SK-N-SH (cell line): ENCODE data around the gene ECE1. TPM values are rescaled to one million over a fixed set of nuclear protein-coding genes. Genes with fewer than 3 reads are reported as not detected.

Source experiments
- CTCF ChIA-PET: fragments of 300-600, 350-600 bp; formaldehyde crosslinking; extraction: SDS; loops from one replicate; lab custom pipeline; 2021; lab: Yijun Ruan, JAX
- POLR2A ChIA-PET: fragments of 350-600 bp; sonication (Branson Sonifier 250); formaldehyde crosslinking; extraction: SDS; loops from one replicate; lab custom pipeline; 2020; ENCODE audit warnings: antibody characterized with exemption, inconsistent platforms; lab: Yijun Ruan, JAX
- DNase-seq: peaks from one replicate; pipeline ENCODE4 v3.0.0; 2012
- H2AFZ ChIP-seq: fragments of 200-600 bp; sonication (generic); 2 replicates; pipeline ENCODE4 v1.8.1; 2016; ENCODE audit warnings: antibody characterized with exemption, mild to moderate bottlenecking, low read depth
- H3F3A ChIP-seq: fragments of 200-600 bp; sonication (generic); replicated peaks from 2 replicates; pipeline ENCODE3; 2016; ENCODE audit warnings: antibody characterized with exemption, mild to moderate bottlenecking; ENCODE audit not compliant: insufficient read depth
- H3K27ac ChIP-seq, 2 experiments: fragments of 200-500 bp in 1 of 2; fragments of 200-600 bp in 1 of 2; sonication (Bioruptor generic) in 1 of 2; sonication (generic), shearing (Covaris generic) in 1 of 2; 2 replicates each; pipeline versions ENCODE4 v1.5.1 to v1.6.1; 2014 to 2016; ENCODE audit warnings: low read depth in 2 of 2, inconsistent platforms in 1 of 2, low read length in 1 of 2, mild to moderate bottlenecking in 1 of 2, mixed read lengths in 1 of 2
- H3K27me3 ChIP-seq: fragments of 200-600 bp; sonication (generic), shearing (Covaris generic); 2 replicates; pipeline ENCODE4 v1.6.1; 2016; ENCODE audit warnings: mixed run types; ENCODE audit not compliant: insufficient read depth
- H3K36me3 ChIP-seq, 2 experiments: fragments of 200-500 bp in 1 of 2; fragments of 200-600 bp in 1 of 2; sonication (Bioruptor generic) in 1 of 2; sonication (generic) in 1 of 2; replicated peaks in 1 of 2; 2 replicates each; pipeline versions ENCODE3 to v1.5.1; 2014 to 2016; ENCODE audit warnings: low read length in 1 of 2, mild to moderate bottlenecking in 1 of 2; ENCODE audit not compliant: insufficient read depth in 2 of 2, control insufficient read depth in 1 of 2
- H3K4me1 ChIP-seq, 2 experiments: fragments of 200-500 bp in 1 of 2; fragments of 200-600 bp in 1 of 2; sonication (Bioruptor generic) in 1 of 2; sonication (generic), shearing (Covaris generic) in 1 of 2; 2 replicates each; pipeline versions ENCODE4 v1.5.1 to v1.6.1; 2014 to 2016; ENCODE audit warnings: low read depth in 1 of 2, low read length in 1 of 2, mixed run types in 1 of 2; ENCODE audit not compliant: insufficient read depth in 2 of 2, control insufficient read depth in 1 of 2
- H3K4me2 ChIP-seq: fragments of 200-600 bp; sonication (generic), shearing (Covaris generic); 2 replicates; pipeline ENCODE4 v1.6.1; 2017; ENCODE audit warnings: mixed run types
- H3K4me3 ChIP-seq, 2 experiments: fragments of 200-500 bp in 1 of 2; fragments of 200-600 bp in 1 of 2; sonication (Bioruptor generic) in 1 of 2; sonication (generic), shearing (Covaris generic) in 1 of 2; 2 replicates each; pipeline versions ENCODE4 v1.5.1 to v1.8.1; 2014 to 2016; ENCODE audit warnings: low read depth in 2 of 2, inconsistent platforms in 1 of 2, low read length in 1 of 2, mild to moderate bottlenecking in 1 of 2, mixed read lengths in 1 of 2, moderate library complexity in 1 of 2
- H3K79me2 ChIP-seq: fragments of 200-600 bp; sonication (generic); 2 replicates; pipeline ENCODE4 v1.8.1; 2017; ENCODE audit warnings: mild to moderate bottlenecking; ENCODE audit not compliant: insufficient read depth
- H3K9ac ChIP-seq: fragments of 200-600 bp; sonication (generic); 2 replicates; pipeline ENCODE4 v1.6.1; 2017; ENCODE audit warnings: mixed run types
- H3K9me2 ChIP-seq: fragments of 200-600 bp; sonication (generic); 2 replicates; pipeline ENCODE4 v1.6.1; 2017; ENCODE audit warnings: mixed run types
- H3K9me3 ChIP-seq: fragments of 200-600 bp; sonication (generic); 2 replicates; pipeline ENCODE4 v1.6.1; 2017; ENCODE audit warnings: mixed run types, mild to moderate bottlenecking, moderate library complexity
- H4K20me1 ChIP-seq: fragments of 200-600 bp; sonication (generic); 2 replicates; pipeline ENCODE4 v1.6.1; 2017; ENCODE audit warnings: mild to moderate bottlenecking, mixed run types; ENCODE audit not compliant: insufficient read depth
- EP300 ChIP-seq, 2 experiments: IDR thresholded peaks; 2 replicates each; pipeline versions ENCODE4 v1.4.0 to v1.6.1; 2012; ENCODE audit warnings: borderline replicate concordance in 1 of 2, low read depth in 1 of 2, low read length in 1 of 2
- EZH2phosphoT487 ChIP-seq: fragments of 200-600 bp; sonication (generic); IDR thresholded peaks from 2 replicates; pipeline ENCODE4 v1.6.1; 2017; ENCODE audit warnings: low read depth, mixed run types, mild to moderate bottlenecking, antibody characterized with exemption, moderate library complexity, borderline replicate concordance
- FOSL2 ChIP-seq: IDR thresholded peaks from 2 replicates; pipeline ENCODE4 v1.4.0; 2012; ENCODE audit warnings: low read depth, mild to moderate bottlenecking, moderate library complexity, borderline replicate concordance
- GATA2 ChIP-seq: sonication (generic); formaldehyde crosslinking; IDR thresholded peaks from 2 replicates; pipeline ENCODE4 v1.5.0; 2020; ENCODE audit warnings: mild to moderate bottlenecking, missing genetic modification reagents
- JUND ChIP-seq: IDR thresholded peaks from 2 replicates; pipeline ENCODE4 v1.4.0; 2012
- MEF2A ChIP-seq: IDR thresholded peaks from 2 replicates; pipeline ENCODE4 v1.4.0; 2012; ENCODE audit warnings: low read depth, borderline replicate concordance
- NFIC ChIP-seq: IDR thresholded peaks from 2 replicates; pipeline ENCODE4 v1.4.0; 2012; ENCODE audit warnings: borderline replicate concordance
- RCOR1 ChIP-seq: fragments of 150-350 bp; IDR thresholded peaks from 2 replicates; pipeline ENCODE4 v1.6.1; 2017; ENCODE audit warnings: antibody characterized with exemption, low read length
- TCF12 ChIP-seq: IDR thresholded peaks from 2 replicates; pipeline ENCODE4 v1.4.0; 2012
- WGBS: methylation state at CpG from one replicate; pipeline ENCODE4 v1.1.6; 2017; ENCODE audit warnings: low lambda C conversion rate; 5-methylcytosine and 5-hydroxymethylcytosine counted together
- polyA plus RNA-seq, 3 experiments: library from polyadenylated mRNA; depleted of rRNA; stranded (reverse); fragments of >200 nt; gene quantifications; 2 replicates each; pipeline ENCODE4 v1.2.3, GENCODE V29; 2012
- TF ChIP-seq, protein P1 (sequence below): fragments of 200-600 bp; sonication (generic); IDR thresholded peaks from 2 replicates; pipeline ENCODE4 v1.6.1; 2017; ENCODE audit warnings: antibody characterized with exemption, mild to moderate bottlenecking, moderate library complexity
- TF ChIP-seq, protein P2 (sequence below): fragments of 150-350 bp; IDR thresholded peaks from 2 replicates; pipeline ENCODE4 v1.6.1; 2016; ENCODE audit warnings: mild to moderate bottlenecking, low read depth, low read length
- TF ChIP-seq, protein P3 (sequence below): IDR thresholded peaks from 2 replicates; pipeline ENCODE4 v1.4.0; 2012; ENCODE audit warnings: low read depth

ECE1 gene
- polyA plus RNA-seq, 1 of the 3 experiments (the other 2 are of a cell fraction), result 96.6 TPM

DNA sequence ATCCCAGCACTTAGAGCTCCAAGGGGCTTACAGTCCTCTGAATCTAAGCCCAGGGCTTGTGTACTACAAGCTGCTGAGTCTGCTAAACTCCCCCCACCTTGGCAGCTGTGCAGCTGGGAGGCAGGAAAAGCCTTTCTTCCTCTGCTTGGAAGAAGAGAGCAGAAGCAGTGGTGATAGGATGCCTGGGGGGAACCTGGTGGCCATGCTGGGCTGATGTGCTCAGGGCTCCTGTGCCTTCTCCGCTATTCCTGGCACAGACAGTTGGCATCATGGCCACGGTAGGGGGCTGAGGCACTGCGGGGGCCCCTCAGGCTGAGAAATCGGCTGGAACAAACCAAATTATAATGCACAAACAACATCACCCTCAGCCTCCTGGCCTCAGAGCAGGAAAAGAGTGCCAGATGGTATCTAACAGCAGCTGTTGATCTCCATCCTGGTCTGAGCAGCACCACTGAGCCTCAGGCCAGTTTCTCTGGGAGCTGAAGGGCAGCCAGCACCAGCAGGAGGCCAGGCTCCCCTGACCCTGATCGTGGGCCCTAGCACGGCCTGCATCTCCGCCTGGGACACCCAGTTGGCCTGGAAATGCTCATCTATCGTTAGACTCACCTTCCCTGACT lies 35.8 kb downstream of the ECE1 start (continued):
- TF ChIP-seq, protein P1, sequence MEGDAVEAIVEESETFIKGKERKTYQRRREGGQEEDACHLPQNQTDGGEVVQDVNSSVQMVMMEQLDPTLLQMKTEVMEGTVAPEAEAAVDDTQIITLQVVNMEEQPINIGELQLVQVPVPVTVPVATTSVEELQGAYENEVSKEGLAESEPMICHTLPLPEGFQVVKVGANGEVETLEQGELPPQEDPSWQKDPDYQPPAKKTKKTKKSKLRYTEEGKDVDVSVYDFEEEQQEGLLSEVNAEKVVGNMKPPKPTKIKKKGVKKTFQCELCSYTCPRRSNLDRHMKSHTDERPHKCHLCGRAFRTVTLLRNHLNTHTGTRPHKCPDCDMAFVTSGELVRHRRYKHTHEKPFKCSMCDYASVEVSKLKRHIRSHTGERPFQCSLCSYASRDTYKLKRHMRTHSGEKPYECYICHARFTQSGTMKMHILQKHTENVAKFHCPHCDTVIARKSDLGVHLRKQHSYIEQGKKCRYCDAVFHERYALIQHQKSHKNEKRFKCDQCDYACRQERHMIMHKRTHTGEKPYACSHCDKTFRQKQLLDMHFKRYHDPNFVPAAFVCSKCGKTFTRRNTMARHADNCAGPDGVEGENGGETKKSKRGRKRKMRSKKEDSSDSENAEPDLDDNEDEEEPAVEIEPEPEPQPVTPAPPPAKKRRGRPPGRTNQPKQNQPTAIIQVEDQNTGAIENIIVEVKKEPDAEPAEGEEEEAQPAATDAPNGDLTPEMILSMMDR, result no peak
- TF ChIP-seq TCF12 (peak; percentile 33; the same call in 1 of the 2 replicates), GATA2 (CRISPR knock-in tag) (peak; percentile 96), MEF2A (no peak), NFIC (no peak), EZH2phosphoT487 (no peak), EP300 (IDR thresholded peaks at IDR 0.05; ENCODE audit: borderline replicate concordance in 1 of 2, low read depth in 1 of 2, low read length in 1 of 2) (peak in 1 of 2 experiments; percentile 91; a peak in 2 of 4 replicates)
- TF ChIP-seq, protein P2, sequence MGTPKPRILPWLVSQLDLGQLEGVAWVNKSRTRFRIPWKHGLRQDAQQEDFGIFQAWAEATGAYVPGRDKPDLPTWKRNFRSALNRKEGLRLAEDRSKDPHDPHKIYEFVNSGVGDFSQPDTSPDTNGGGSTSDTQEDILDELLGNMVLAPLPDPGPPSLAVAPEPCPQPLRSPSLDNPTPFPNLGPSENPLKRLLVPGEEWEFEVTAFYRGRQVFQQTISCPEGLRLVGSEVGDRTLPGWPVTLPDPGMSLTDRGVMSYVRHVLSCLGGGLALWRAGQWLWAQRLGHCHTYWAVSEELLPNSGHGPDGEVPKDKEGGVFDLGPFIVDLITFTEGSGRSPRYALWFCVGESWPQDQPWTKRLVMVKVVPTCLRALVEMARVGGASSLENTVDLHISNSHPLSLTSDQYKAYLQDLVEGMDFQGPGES, result no peak

DNA sequence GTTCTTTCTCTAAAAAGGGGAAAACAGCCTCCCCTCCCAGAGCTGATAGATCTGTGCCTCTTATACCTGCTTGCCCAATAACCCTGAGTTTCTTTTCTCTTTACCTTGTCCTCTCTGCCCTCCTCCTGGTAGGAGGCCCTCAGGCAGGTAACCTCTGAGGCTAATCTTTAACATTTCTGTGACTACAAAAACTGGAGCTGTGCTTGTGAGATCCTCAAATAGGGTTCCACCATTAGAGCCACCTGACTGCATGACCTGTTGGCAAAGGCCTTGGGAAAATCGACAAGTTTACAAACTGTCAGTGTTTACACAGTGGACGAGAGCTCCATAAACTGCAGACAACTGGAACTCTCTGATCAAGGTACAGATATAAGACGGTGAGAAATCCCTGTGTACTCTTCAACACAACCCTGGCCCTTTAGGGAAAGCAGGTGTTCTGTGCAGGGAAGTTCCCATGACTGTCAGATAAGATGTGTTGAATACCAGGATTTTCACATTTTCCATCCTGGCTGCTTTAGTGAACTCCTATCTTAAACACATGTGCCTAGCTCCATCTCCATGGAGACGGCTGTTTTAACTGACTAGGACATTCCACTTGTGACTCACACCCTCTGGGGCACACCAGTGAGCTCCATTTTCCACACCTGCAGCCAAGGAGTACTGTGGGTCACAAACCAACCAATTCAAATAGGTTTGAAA lies 38.3 kb downstream of the ECE1 start:
- ChIA-PET POLR2A (interaction anchor here (1.2 kb wide), 1 partner anchor 85 kb away, joined by 3 read pairs; no protein-coding TSS in a partner anchor), CTCF (interaction anchor here (0.7 to 2.5 kb wide), 13 partner anchors 10 to 322 kb away, joined by 3 to 22 read pairs (median 3); no protein-coding TSS in a partner anchor)
- TF ChIP-seq FOSL2, result peak; percentile 67; the same call in 1 of the 2 replicates
- no peak for TF ChIP-seq GATA2 (CRISPR knock-in tag)
- TF ChIP-seq TCF12, result peak; percentile 57
- TF ChIP-seq RCOR1, result no peak
- TF ChIP-seq JUND, result peak; percentile 59
- TF ChIP-seq, protein P3, sequence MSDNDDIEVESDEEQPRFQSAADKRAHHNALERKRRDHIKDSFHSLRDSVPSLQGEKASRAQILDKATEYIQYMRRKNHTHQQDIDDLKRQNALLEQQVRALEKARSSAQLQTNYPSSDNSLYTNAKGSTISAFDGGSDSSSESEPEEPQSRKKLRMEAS, result peak; percentile 23; the same call in 1 of the 2 replicates
- no peak for TF ChIP-seq NFIC
- no peak for DNase-seq
- Histone ChIP-seq H3K27ac (peak overlapping the region; percentile 51 to 82), H4K20me1 (no peaks in the 10 kb centered on the region), H3K4me2 (peak overlapping the region; percentile 0; the same call in 1 of the 2 replicates), H3K27me3 (no peaks in the 10 kb centered on the region), H3F3A (peaks cover 3% of the 10 kb centered on the region), H3K4me1 (peaks cover 5 to 30% of the 10 kb centered on the region in 2 experiments; a peak in 2 of 4 replicates), H3K9me2 (no peaks in the 10 kb centered on the region), H2AFZ (no peak overlapping the region), H3K9me3 (no peaks in the 10 kb centered on the region), H3K79me2 (no peaks in the 10 kb centered on the region), H3K36me3 (peaks cover 11 to 13% of the 10 kb centered on the region in 2 experiments), H3K4me3 (no peak overlapping the region), H3K9ac (peak overlapping the region; percentile 46; the same call in 1 of the 2 replicates)
- 47% methylated on average over 4 of the region's 4 CpGs for WGBS
